H9 (cell line): ENCODE data around the gene SSBP2. TPM values are rescaled to one million over a fixed set of nuclear protein-coding genes. Genes with fewer than 3 reads are reported as not detected.

Source experiments
- DNase-seq: peaks from one replicate; pipeline ENCODE4 v3.0.0-alpha.2; 2017
- H2AFZ ChIP-seq: one replicate; pipeline ENCODE4 v1.6.1; 2013; ENCODE audit warnings: mild to moderate bottlenecking, low read length, control low read depth, moderate library complexity
- H2AK5ac ChIP-seq: 2 replicates; pipeline ENCODE4 v1.6.1; 2013; ENCODE audit warnings: low read length, control low read depth, mixed read lengths; ENCODE audit not compliant: insufficient read length
- H2BK120ac ChIP-seq: one replicate; pipeline ENCODE4 v1.6.1; 2013; ENCODE audit warnings: low read depth, mild to moderate bottlenecking, low read length, control low read depth, inconsistent platforms; ENCODE audit not compliant: poor library complexity, severe bottlenecking
- H2BK12ac ChIP-seq: 2 replicates; pipeline ENCODE4 v1.6.1; 2013; ENCODE audit warnings: low read length, control low read depth, mixed read lengths, low read depth; ENCODE audit not compliant: insufficient read length
- H2BK15ac ChIP-seq: 2 replicates; pipeline ENCODE4 v1.6.1; 2013; ENCODE audit warnings: low read depth, low read length, control low read depth
- H2BK20ac ChIP-seq: one replicate; pipeline ENCODE4 v1.6.1; 2013; ENCODE audit warnings: low read depth, mild to moderate bottlenecking, low read length, control low read depth, inconsistent platforms; ENCODE audit not compliant: poor library complexity, severe bottlenecking
- H2BK5ac ChIP-seq: 2 replicates; pipeline ENCODE4 v1.6.1; 2013; ENCODE audit warnings: low read length, control low read depth, mixed read lengths; ENCODE audit not compliant: insufficient read length
- H3K14ac ChIP-seq: 2 replicates; pipeline ENCODE4 v1.6.1; 2013; ENCODE audit warnings: low read length, control low read depth; ENCODE audit not compliant: insufficient read depth
- H3K18ac ChIP-seq: 2 replicates; pipeline ENCODE4 v1.6.1; 2013; ENCODE audit warnings: low read depth, mild to moderate bottlenecking, mixed read lengths, low read length, control low read depth; ENCODE audit not compliant: insufficient read length
- H3K23ac ChIP-seq: 2 replicates; pipeline ENCODE4 v1.6.1; 2013; ENCODE audit warnings: low read length, control low read depth, mixed read lengths, low read depth; ENCODE audit not compliant: insufficient read length
- H3K23me2 ChIP-seq: 2 replicates; pipeline ENCODE4 v1.6.1; 2013; ENCODE audit warnings: low read depth, mild to moderate bottlenecking, mixed read lengths, low read length, control low read depth; ENCODE audit not compliant: insufficient read length, poor library complexity, severe bottlenecking
- H3K27ac ChIP-seq: 2 replicates; pipeline ENCODE4 v1.5.1; 2013; ENCODE audit warnings: low read length, control low read depth, mixed read lengths, low read depth; ENCODE audit not compliant: insufficient read length
- H3K27me3 ChIP-seq: 2 replicates; pipeline ENCODE4 v1.6.1; 2013; ENCODE audit warnings: low read length, control low read depth, inconsistent platforms; ENCODE audit not compliant: insufficient read depth
- H3K4ac ChIP-seq: 2 replicates; pipeline ENCODE4 v1.6.1; 2013; ENCODE audit warnings: low read depth, mild to moderate bottlenecking, control low read depth, inconsistent platforms, low read length, moderate library complexity
- H3K4me1 ChIP-seq: 2 replicates; pipeline ENCODE4 v1.6.1; 2013; ENCODE audit warnings: low read length, control low read depth, inconsistent platforms; ENCODE audit not compliant: insufficient read depth
- H3K4me2 ChIP-seq: 2 replicates; pipeline ENCODE4 v1.6.1; 2013; ENCODE audit warnings: low read length, control low read depth, mixed read lengths; ENCODE audit not compliant: insufficient read length, insufficient read depth
- H3K56ac ChIP-seq: 2 replicates; pipeline ENCODE4 v1.6.1; 2013; ENCODE audit warnings: low read depth, mild to moderate bottlenecking, mixed read lengths, low read length, control low read depth; ENCODE audit not compliant: insufficient read length
- H3K79me1 ChIP-seq: 2 replicates; pipeline ENCODE4 v1.6.1; 2013; ENCODE audit warnings: low read depth, mild to moderate bottlenecking, moderate library complexity, low read length, control low read depth, inconsistent platforms; ENCODE audit not compliant: insufficient read depth, poor library complexity, severe bottlenecking
- H3K79me2 ChIP-seq: 2 replicates; pipeline ENCODE4 v1.6.1; 2013; ENCODE audit warnings: low read length, control low read depth, inconsistent platforms; ENCODE audit not compliant: insufficient read depth
- H3K9ac ChIP-seq: 2 replicates; pipeline ENCODE4 v1.6.1; 2013; ENCODE audit warnings: low read length, control low read depth, mixed read lengths; ENCODE audit not compliant: insufficient read length; ENCODE audit errors: extremely low read depth
- H3K9me3 ChIP-seq: one replicate; pipeline ENCODE4 v1.6.1; 2013; ENCODE audit warnings: low read depth, low read length, inconsistent platforms; ENCODE audit not compliant: control insufficient read depth
- H3T11ph ChIP-seq: one replicate; pipeline ENCODE4 v1.6.1; 2013; ENCODE audit warnings: mild to moderate bottlenecking, low read length, control low read depth, inconsistent platforms
- H4K20me1 ChIP-seq: one replicate; pipeline ENCODE4 v1.6.1; 2013; ENCODE audit not compliant: control insufficient read depth, insufficient read length, insufficient read depth
- H4K5ac ChIP-seq: 2 replicates; pipeline ENCODE4 v1.6.1; 2013; ENCODE audit warnings: low read depth, mild to moderate bottlenecking, mixed read lengths, low read length, control low read depth; ENCODE audit not compliant: insufficient read length
- H4K8ac ChIP-seq: replicated peaks from 2 replicates; pipeline ENCODE4 v1.6.1; 2013; ENCODE audit warnings: low read length, control low read depth, mixed read lengths, low read depth; ENCODE audit not compliant: insufficient read length
- H4K91ac ChIP-seq: 2 replicates; pipeline ENCODE4 v1.6.1; 2013; ENCODE audit warnings: low read depth, mild to moderate bottlenecking, moderate library complexity, mixed read lengths, low read length, control low read depth; ENCODE audit not compliant: insufficient read length
- H3K27ac Mint-ChIP-seq, 3 experiments: 2 replicates in 2 of 3; 3 replicates in 1 of 3; pipeline ENCODE4 v1.8.0; 2020 to 2021; ENCODE audit warnings: mixed read lengths in 3 of 3, mild to moderate bottlenecking in 1 of 3, moderate library complexity in 1 of 3
- H3K27me3 Mint-ChIP-seq: 2 replicates; pipeline ENCODE4 v1.8.0; 2021; ENCODE audit warnings: low read depth, mild to moderate bottlenecking, moderate library complexity, mixed read lengths
- H3K36me3 Mint-ChIP-seq, 3 experiments: 2 replicates in 2 of 3; 3 replicates in 1 of 3; pipeline ENCODE4 v1.8.0; 2020 to 2021; ENCODE audit warnings: low read depth in 3 of 3, mixed read lengths in 3 of 3; ENCODE audit not compliant: insufficient read depth in 1 of 3
- H3K4me1 Mint-ChIP-seq, 2 experiments: 2 replicates each; pipeline ENCODE4 v1.8.0; 2020; ENCODE audit warnings: mixed read lengths in 2 of 2
- H3K4me3 Mint-ChIP-seq, 2 experiments: 2 replicates in 1 of 2; 3 replicates in 1 of 2; pipeline ENCODE4 v1.8.0; 2020 to 2021; ENCODE audit warnings: mild to moderate bottlenecking in 2 of 2, mixed read lengths in 2 of 2, moderate library complexity in 1 of 2
- H3K9me3 Mint-ChIP-seq, 2 experiments: 2 replicates in 1 of 2; 3 replicates in 1 of 2; pipeline ENCODE4 v1.8.0; 2020; ENCODE audit warnings: mild to moderate bottlenecking in 2 of 2, mixed read lengths in 2 of 2, moderate library complexity in 1 of 2
- WGBS: extraction: QIAGEN DNeasy Blood & Tissue Kit; methylation state at CpG from one replicate; pipeline ENCODE4 v1.1.7; 2013; ENCODE audit warnings: missing lambda C conversion rate, low lambda C conversion rate, mixed read lengths; ENCODE audit not compliant: insufficient read length; ENCODE audit errors: extremely low coverage; 5-methylcytosine and 5-hydroxymethylcytosine counted together
- total RNA-seq: library from RNA; stranded (reverse); gene quantifications from 2 replicates; pipeline ENCODE4 v1.2.1, GENCODE V29; 2021
- TF ChIP-seq, protein P1 (sequence below): fragments of 200-600 bp; sonication (generic); conservative IDR thresholded peaks from 3 replicates; pipeline ENCODE4 v1.8.0; 2021; ENCODE audit warnings: antibody characterized with exemption, mild to moderate bottlenecking

Gene SSBP2
- total RNA-seq, 1 experiment from 2014 or later, result 35.6 TPM

DNA sequence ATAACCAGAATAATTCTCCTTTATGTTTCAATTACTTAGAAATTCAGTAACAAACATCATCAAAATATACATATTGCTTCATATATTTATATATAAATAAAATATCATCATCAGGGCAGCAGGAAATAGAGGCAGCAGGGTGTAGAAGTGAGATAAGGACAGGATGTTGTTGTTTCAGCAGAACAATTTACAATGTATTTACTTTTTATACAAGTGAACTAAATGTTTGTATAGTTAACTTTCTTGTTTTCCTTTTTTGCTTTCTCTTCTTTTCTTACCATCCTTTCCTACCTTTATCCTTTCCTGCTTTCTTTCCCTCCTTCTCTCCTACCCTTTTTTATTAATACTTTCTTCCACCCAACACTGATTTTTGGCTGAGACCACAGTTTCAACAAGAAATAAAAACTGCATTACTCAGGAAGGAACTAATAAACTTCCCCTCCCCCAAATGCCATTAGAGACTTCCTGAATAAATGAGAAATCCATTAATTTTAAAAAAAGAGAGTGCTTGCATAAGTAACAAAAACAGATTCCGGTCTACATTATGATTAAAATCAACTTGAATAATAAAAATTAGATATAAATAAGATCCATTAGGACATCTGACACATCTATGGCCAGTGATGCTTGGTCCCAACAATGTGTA, 197.2 kb downstream of the SSBP2 start:
- Histone ChIP-seq H2BK15ac (no peak overlapping the region), H4K8ac (no peak overlapping the region), H3K79me2 (no peaks in the 10 kb centered on the region), H4K20me1 (no peaks in the 10 kb centered on the region), H3K27ac (no peak overlapping the region), H3K79me1 (no peaks in the 10 kb centered on the region), H3K23ac (no peak overlapping the region), H2BK120ac (no peak overlapping the region), H3K14ac (no peak overlapping the region), H2BK20ac (no peak overlapping the region), H3K4me2 (no peak overlapping the region), H2AFZ (no peak overlapping the region), H3K23me2 (no peaks in the 10 kb centered on the region), H3K4me1 (no peaks in the 10 kb centered on the region), H3K9ac (no peak overlapping the region), H2BK12ac (no peak overlapping the region), H3T11ph (no peak overlapping the region), H3K9me3 (no peaks in the 10 kb centered on the region), H3K27me3 (no peaks in the 10 kb centered on the region), H3K56ac (no peak overlapping the region), H4K91ac (no peak overlapping the region), H3K18ac (no peak overlapping the region), H2AK5ac (no peak overlapping the region), H2BK5ac (no peak overlapping the region), H3K4ac (no peak overlapping the region), H4K5ac (no peak overlapping the region)
- WGBS, result no CpG with 5 or more reads among the region's 1 CpG
- TF ChIP-seq, protein P1, sequence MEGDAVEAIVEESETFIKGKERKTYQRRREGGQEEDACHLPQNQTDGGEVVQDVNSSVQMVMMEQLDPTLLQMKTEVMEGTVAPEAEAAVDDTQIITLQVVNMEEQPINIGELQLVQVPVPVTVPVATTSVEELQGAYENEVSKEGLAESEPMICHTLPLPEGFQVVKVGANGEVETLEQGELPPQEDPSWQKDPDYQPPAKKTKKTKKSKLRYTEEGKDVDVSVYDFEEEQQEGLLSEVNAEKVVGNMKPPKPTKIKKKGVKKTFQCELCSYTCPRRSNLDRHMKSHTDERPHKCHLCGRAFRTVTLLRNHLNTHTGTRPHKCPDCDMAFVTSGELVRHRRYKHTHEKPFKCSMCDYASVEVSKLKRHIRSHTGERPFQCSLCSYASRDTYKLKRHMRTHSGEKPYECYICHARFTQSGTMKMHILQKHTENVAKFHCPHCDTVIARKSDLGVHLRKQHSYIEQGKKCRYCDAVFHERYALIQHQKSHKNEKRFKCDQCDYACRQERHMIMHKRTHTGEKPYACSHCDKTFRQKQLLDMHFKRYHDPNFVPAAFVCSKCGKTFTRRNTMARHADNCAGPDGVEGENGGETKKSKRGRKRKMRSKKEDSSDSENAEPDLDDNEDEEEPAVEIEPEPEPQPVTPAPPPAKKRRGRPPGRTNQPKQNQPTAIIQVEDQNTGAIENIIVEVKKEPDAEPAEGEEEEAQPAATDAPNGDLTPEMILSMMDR, result no peak
- no peaks in the 10 kb centered on the region for H3K36me3 Mint-ChIP-seq
- H3K4me3 Mint-ChIP-seq, result no peak overlapping the region
- H3K4me1 Mint-ChIP-seq, result peaks cover 2 to 3% of the 10 kb centered on the region in 2 experiments; a peak in 1 of 4 replicates
- H3K27ac Mint-ChIP-seq, result peak overlapping the region; percentile 53 to 89 (median 87); a peak in 5 of 7 replicates
- DNase-seq, result no peak
- H3K9me3 Mint-ChIP-seq, result no peaks in the 10 kb centered on the region
- no peaks in the 10 kb centered on the region for H3K27me3 Mint-ChIP-seq
